ENCODE data around the gene GPR160. TPM values are rescaled to one million over a fixed set of nuclear protein-coding genes. Genes with fewer than 3 reads are reported as not detected.

Gene GPR160
- total and polyA plus RNA-seq, 2 of the 13 experiments (the other 11 are each of a cell fraction or from before 2014, with no cell fraction given): 12.1 to 23.2 TPM

GRCh38 chr3:170003881-170004356 lies 33.9 kb upstream of the GPR160 start (continued):
- TF ChIP-seq ZNF142 (CRISPR knock-in tag; IDR thresholded peaks at IDR 0.05) (no peak), ZKSCAN1 (IDR thresholded peaks at IDR 0.05; ENCODE audit: low read length) (no peak), ELK4 (CRISPR knock-in tag; IDR thresholded peaks at IDR 0.05; ENCODE audit: borderline replicate concordance) (no peak), GABPB1 (CRISPR knock-in tag; IDR thresholded peaks at IDR 0.05) (peak; percentile 16; the same call in 1 of the 2 replicates), YY1 (IDR thresholded peaks at IDR 0.05; ENCODE audit: insufficient read depth, insufficient replicate concordance, low read depth, low read length) (no peak), NFE2L2 (IDR thresholded peaks at IDR 0.05; ENCODE audit: low read length) (no peak), NPAS2 (CRISPR knock-in tag; IDR thresholded peaks at IDR 0.05; ENCODE audit: borderline replicate concordance) (no peak), ZNF597 (CRISPR knock-in tag; IDR thresholded peaks at IDR 0.05) (no peak), PHF20 (CRISPR knock-in tag; IDR thresholded peaks at IDR 0.05) (no peak), ZNF281 (CRISPR knock-in tag; IDR thresholded peaks at IDR 0.05; ENCODE audit: borderline replicate concordance) (no peak), KDM4B (CRISPR knock-in tag; IDR thresholded peaks at IDR 0.05) (no peak), EP300 (IDR thresholded peaks at IDR 0.05; ENCODE audit: low read depth in 2 of 2, low read length in 2 of 2) (peak in 1 of 2 experiments; percentile 87; a peak in 2 of 4 replicates), EP300 (CRISPR knock-in tag; IDR thresholded peaks at IDR 0.05; ENCODE audit: borderline replicate concordance) (peak; percentile 72), ZXDC (CRISPR knock-in tag; IDR thresholded peaks at IDR 0.05) (no peak)
